Central memory CD8-positive, alpha-beta T cell (primary cell): ENCODE measurements around the gene IRF1.

Source experiments
- ATAC-seq: fragments of 150-1000 bp; cut with Tn5 transposase; replicated peaks from 2 replicates; pipeline ENCODE4 v1.10.0; 2022; ENCODE audit warnings: mild to moderate bottlenecking, moderate FRiP score, moderate number of reproducible peaks; ENCODE audit not compliant: poor library complexity, severe bottlenecking; ENCODE audit errors: extremely low read depth
- DNase-seq, 2 donors: peaks; one replicate each; pipeline ENCODE4 v3.0.0; 2021; ENCODE audit warnings: low spot score in 2 of 2
- H3K27ac Mint-ChIP-seq: one replicate; pipeline ENCODE4 v1.8.0; 2022; ENCODE audit warnings: low read depth, mild to moderate bottlenecking, moderate library complexity, mixed read lengths
- H3K27me3 Mint-ChIP-seq: one replicate; pipeline ENCODE4 v1.8.0; 2022; ENCODE audit warnings: mixed read lengths
- H3K36me3 Mint-ChIP-seq: one replicate; pipeline ENCODE4 v1.8.0; 2022; ENCODE audit warnings: mild to moderate bottlenecking, moderate library complexity, mixed read lengths; ENCODE audit not compliant: insufficient read depth
- H3K4me1 Mint-ChIP-seq: one replicate; pipeline ENCODE4 v1.8.0; 2022; ENCODE audit warnings: mixed read lengths
- H3K4me3 Mint-ChIP-seq: one replicate; pipeline ENCODE4 v1.8.0; 2022; ENCODE audit warnings: mild to moderate bottlenecking, moderate library complexity, mixed read lengths
- H3K9me3 Mint-ChIP-seq: one replicate; pipeline ENCODE4 v1.8.0; 2022; ENCODE audit warnings: mixed read lengths

IRF1 gene

GRCh38 chr5:132458226-132458560 is 32.4 kb downstream of the IRF1 start:
- H3K36me3 Mint-ChIP-seq = peaks cover 64% of the 10 kb centered on the region
- H3K9me3 Mint-ChIP-seq = peaks cover 5% of the 10 kb centered on the region
- no peak for DNase-seq
- ATAC-seq = no peak
- no peaks in the 10 kb centered on the region for H3K27me3 Mint-ChIP-seq
- H3K4me1 Mint-ChIP-seq = peaks cover 97% of the 10 kb centered on the region
- peak overlapping the region; percentile 100 for H3K27ac Mint-ChIP-seq
- peak overlapping the region; percentile 61 for H3K4me3 Mint-ChIP-seq

GRCh38 chr5:132457371-132458225 is 33.0 kb downstream of the IRF1 start:
- Mint-ChIP-seq H3K36me3 (peaks cover 63% of the 10 kb centered on the region), H3K9me3 (peaks cover 10% of the 10 kb centered on the region), H3K27me3 (no peaks in the 10 kb centered on the region), H3K27ac (peak overlapping the region; percentile 100), H3K4me1 (peaks cover 97% of the 10 kb centered on the region), H3K4me3 (peak overlapping the region; percentile 82)
- DNase-seq (peak in 1 of 2 donors; percentile 75), ATAC-seq (peak; percentile 70)

- ATAC-seq (peak; percentile 16), DNase-seq (no peak)
- peak overlapping the region; percentile 100 for H3K27ac Mint-ChIP-seq
- peak overlapping the region; percentile 82 for H3K4me3 Mint-ChIP-seq
- H3K27me3 Mint-ChIP-seq = no peaks in the 10 kb centered on the region
- H3K9me3 Mint-ChIP-seq = peaks cover 10% of the 10 kb centered on the region
- peaks cover 98% of the 10 kb centered on the region for H3K4me1 Mint-ChIP-seq
- H3K36me3 Mint-ChIP-seq = peaks cover 62% of the 10 kb centered on the region
Observed at GRCh38 chr5:132456987-132457361, 33.6 kb downstream of the IRF1 start.

- Mint-ChIP-seq H3K27ac (peak overlapping the region; percentile 100), H3K27me3 (no peaks in the 10 kb centered on the region), H3K36me3 (peaks cover 60% of the 10 kb centered on the region), H3K4me1 (peaks cover 94% of the 10 kb centered on the region), H3K9me3 (peaks cover 10% of the 10 kb centered on the region), H3K4me3 (peak overlapping the region; percentile 82)
- DNase-seq (peak; percentile 61 to 79), ATAC-seq (peak; percentile 73)
Observed at GRCh38 chr5:132456296-132456986, 34.1 kb downstream of the IRF1 start.

DNA sequence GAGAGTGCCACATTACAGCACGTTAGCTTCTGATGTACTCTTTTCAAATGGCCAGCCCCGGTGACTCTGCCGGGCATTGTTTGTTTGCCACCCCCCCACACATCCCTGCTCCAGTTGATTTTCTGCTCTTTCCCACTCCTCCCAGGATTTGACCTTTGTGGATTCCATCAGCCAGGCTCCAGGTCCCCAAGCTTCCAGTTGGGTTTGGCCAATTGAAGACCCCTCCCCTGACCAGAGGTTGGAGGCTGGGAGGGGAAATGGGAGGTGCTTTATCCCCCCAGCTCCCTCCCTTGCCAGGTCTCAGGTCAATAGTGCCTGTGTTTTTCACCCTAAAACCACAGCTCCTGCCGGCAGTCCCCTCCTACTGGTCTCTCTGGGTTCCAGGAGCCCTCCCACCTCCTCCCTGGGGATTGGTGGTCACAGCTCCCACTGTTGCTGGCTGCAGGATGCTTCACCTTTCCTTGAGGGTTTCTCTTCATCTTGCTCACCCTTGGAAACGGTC is 34.9 kb downstream of the IRF1 start:
- H3K4me3 Mint-ChIP-seq = peak overlapping the region; percentile 82
- no peak for ATAC-seq
- H3K9me3 Mint-ChIP-seq = peaks cover 10% of the 10 kb centered on the region
- peaks cover 62% of the 10 kb centered on the region for H3K36me3 Mint-ChIP-seq
- peak overlapping the region; percentile 100 for H3K27ac Mint-ChIP-seq
- H3K4me1 Mint-ChIP-seq = peaks cover 94% of the 10 kb centered on the region
- DNase-seq = no peak
- no peaks in the 10 kb centered on the region for H3K27me3 Mint-ChIP-seq

DNA sequence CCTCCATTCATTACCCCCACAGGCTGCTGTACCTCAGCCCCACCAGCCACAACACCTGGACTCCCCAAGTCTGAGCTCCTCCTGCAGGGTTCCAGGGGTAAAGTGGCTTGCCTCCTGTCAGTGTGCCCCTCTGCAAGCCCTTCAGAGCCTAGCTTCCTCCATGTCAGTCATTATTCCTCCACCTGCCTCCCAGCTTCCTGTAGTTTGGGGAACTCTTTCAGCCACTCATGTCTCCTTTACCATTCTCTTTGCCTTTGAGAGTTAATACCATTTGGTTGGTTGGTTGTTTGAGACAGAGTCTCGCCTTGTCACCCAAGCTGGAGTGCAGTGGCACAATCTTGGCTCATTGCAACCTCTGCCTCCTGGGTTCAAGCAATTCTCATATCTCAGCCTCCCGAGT is 36.2 kb downstream of the IRF1 start:
- ATAC-seq (no peak), DNase-seq (no peak)
- Mint-ChIP-seq H3K9me3 (peaks cover 5% of the 10 kb centered on the region), H3K4me3 (peak overlapping the region; percentile 82), H3K36me3 (peaks cover 55% of the 10 kb centered on the region), H3K27ac (peak overlapping the region; percentile 100), H3K27me3 (no peaks in the 10 kb centered on the region), H3K4me1 (peaks cover 87% of the 10 kb centered on the region)

- peaks cover 50% of the 10 kb centered on the region for H3K36me3 Mint-ChIP-seq
- peaks cover 5% of the 10 kb centered on the region for H3K9me3 Mint-ChIP-seq
- H3K4me1 Mint-ChIP-seq = peaks cover 87% of the 10 kb centered on the region
Observed at GRCh38 chr5:132451387-132451786, 39.2 kb downstream of the IRF1 start.

GRCh38 chr5:132449060-132449459 is 41.5 kb downstream of the IRF1 start:
- no peaks in the 10 kb centered on the region for H3K27me3 Mint-ChIP-seq
- no peak for DNase-seq
- H3K36me3 Mint-ChIP-seq = peaks cover 35% of the 10 kb centered on the region
- H3K9me3 Mint-ChIP-seq = peaks cover 5% of the 10 kb centered on the region
- H3K27ac Mint-ChIP-seq = peak overlapping the region; percentile 86
- no peak overlapping the region for H3K4me3 Mint-ChIP-seq
- ATAC-seq = no peak
- H3K4me1 Mint-ChIP-seq = peaks cover 85% of the 10 kb centered on the region

More at GRCh38 chr5:132451387-132451786, 39.2 kb downstream of the IRF1 start:
- no peak overlapping the region for H3K4me3 Mint-ChIP-seq
- ATAC-seq (no peak), DNase-seq (no peak)
- H3K27me3 Mint-ChIP-seq = no peaks in the 10 kb centered on the region
- peak overlapping the region; percentile 74 for H3K27ac Mint-ChIP-seq

- Mint-ChIP-seq H3K36me3 (peaks cover 37% of the 10 kb centered on the region), H3K9me3 (no peaks in the 10 kb centered on the region), H3K27ac (peak overlapping the region; percentile 86), H3K27me3 (no peaks in the 10 kb centered on the region), H3K4me1 (peaks cover 85% of the 10 kb centered on the region), H3K4me3 (peak overlapping the region; percentile 51)
- peak; percentile 58 for ATAC-seq
- no peak for DNase-seq
Observed at GRCh38 chr5:132447196-132447595, 43.4 kb downstream of the IRF1 start.

- Mint-ChIP-seq H3K36me3 (peaks cover 37% of the 10 kb centered on the region), H3K4me3 (peak overlapping the region; percentile 51), H3K4me1 (peaks cover 90% of the 10 kb centered on the region), H3K27me3 (no peaks in the 10 kb centered on the region), H3K27ac (peak overlapping the region; percentile 86), H3K9me3 (no peaks in the 10 kb centered on the region)
- ATAC-seq (no peak), DNase-seq (no peak)
Observed at GRCh38 chr5:132446621-132447020, 44.0 kb downstream of the IRF1 start.

DNA sequence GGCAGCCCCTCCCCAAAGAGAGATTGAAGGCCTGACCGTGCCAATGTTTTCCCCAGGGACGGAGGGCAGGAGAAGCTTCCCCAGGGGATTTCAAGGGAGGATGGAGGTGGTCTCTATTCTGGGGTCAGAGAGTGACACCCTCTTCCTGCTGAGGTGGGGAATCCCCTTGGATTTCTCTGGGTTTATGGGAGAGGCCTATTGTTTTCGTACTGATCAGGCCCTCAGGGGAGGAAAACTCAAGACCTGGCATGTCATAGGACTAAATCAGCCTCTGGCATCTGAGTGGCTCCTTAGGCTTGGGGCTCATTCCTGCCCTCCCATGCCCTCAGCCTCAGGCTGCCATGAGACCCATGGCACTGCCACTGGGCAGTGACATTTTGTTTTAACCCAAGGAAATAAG is 44.6 kb downstream of the IRF1 start:
- Mint-ChIP-seq H3K4me1 (peaks cover 90% of the 10 kb centered on the region), H3K36me3 (peaks cover 32% of the 10 kb centered on the region), H3K4me3 (no peak overlapping the region), H3K9me3 (no peaks in the 10 kb centered on the region), H3K27me3 (no peaks in the 10 kb centered on the region), H3K27ac (peak overlapping the region; percentile 86)
- DNase-seq = no peak
- ATAC-seq = no peak

DNA sequence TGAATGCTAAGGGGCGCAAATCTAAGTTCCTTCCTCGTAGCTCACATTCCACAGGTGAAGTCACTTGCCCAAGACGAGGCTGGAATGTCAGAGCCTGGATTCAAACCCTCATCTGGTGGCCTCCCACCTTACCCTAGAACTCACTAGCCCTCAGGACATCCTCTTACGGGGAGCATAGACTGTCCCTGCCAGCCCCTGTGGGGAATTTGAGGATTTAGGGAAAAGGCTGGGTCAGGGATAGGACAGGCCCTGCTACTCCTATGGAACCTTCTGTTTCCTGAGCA is 45.0 kb downstream of the IRF1 start:
- no peak for ATAC-seq
- DNase-seq = no peak
- Mint-ChIP-seq H3K4me1 (peaks cover 86% of the 10 kb centered on the region), H3K36me3 (peaks cover 30% of the 10 kb centered on the region), H3K27ac (no peak overlapping the region), H3K4me3 (no peak overlapping the region), H3K9me3 (no peaks in the 10 kb centered on the region), H3K27me3 (no peaks in the 10 kb centered on the region)
